22Rv1 (cell line): Measurements from ENCODE around the gene FLOT1.

Experiments
- ZFX ChIP-seq: fragments of 450-650 bp; IDR thresholded peaks from 2 replicates; pipeline ENCODE4 v1.6.1; 2017; ENCODE audit warnings: antibody characterized with exemption, borderline replicate concordance
- TF ChIP-seq, protein P1 (sequence below): fragments of 450-650 bp; IDR thresholded peaks from 2 replicates; pipeline ENCODE4 v1.5.1; 2017; ENCODE audit warnings: mild to moderate bottlenecking

DNA sequence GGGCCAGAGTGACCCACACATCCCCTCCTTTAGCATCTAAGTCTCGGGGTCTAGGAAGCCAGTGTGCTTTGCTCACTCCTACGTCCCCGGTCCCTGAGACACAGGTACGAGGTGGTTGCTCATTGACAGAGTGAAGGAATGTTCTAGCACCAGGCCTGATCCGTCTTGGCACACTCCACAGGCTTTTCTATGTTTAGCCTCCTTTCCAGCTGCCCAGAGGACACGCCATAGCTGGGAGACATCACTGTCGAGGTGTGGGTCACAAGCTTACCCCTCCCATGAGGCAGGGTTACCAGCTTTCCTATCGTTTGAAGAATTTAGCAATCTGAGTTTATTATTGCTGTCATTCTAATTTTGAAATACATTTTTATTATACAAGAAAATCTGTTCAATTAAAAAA, 32.2 kb upstream of the FLOT1 start:
- TF ChIP-seq, protein P1, sequence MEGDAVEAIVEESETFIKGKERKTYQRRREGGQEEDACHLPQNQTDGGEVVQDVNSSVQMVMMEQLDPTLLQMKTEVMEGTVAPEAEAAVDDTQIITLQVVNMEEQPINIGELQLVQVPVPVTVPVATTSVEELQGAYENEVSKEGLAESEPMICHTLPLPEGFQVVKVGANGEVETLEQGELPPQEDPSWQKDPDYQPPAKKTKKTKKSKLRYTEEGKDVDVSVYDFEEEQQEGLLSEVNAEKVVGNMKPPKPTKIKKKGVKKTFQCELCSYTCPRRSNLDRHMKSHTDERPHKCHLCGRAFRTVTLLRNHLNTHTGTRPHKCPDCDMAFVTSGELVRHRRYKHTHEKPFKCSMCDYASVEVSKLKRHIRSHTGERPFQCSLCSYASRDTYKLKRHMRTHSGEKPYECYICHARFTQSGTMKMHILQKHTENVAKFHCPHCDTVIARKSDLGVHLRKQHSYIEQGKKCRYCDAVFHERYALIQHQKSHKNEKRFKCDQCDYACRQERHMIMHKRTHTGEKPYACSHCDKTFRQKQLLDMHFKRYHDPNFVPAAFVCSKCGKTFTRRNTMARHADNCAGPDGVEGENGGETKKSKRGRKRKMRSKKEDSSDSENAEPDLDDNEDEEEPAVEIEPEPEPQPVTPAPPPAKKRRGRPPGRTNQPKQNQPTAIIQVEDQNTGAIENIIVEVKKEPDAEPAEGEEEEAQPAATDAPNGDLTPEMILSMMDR = no peak
- no peak for TF ChIP-seq ZFX
